GM12891 (cell line): ENCODE results near the gene DNASE1L3.

Experiments used
- PAX5 ChIP-seq: IDR thresholded peaks from 2 replicates; pipeline ENCODE4 v1.6.1; 2011; ENCODE audit warnings: low read length, moderate library complexity, mild to moderate bottlenecking; ENCODE audit not compliant: insufficient read depth, severe bottlenecking
- POLR2A ChIP-seq: IDR thresholded peaks from 2 replicates; pipeline ENCODE4 v1.6.1; 2011; ENCODE audit warnings: low read depth, low read length, control low read depth
- POLR2AphosphoS5 ChIP-seq: IDR thresholded peaks from 2 replicates; pipeline ENCODE4 v1.6.1; 2011; ENCODE audit warnings: low read depth, low read length, control low read depth
- TAF1 ChIP-seq: IDR thresholded peaks from 2 replicates; pipeline ENCODE4 v1.6.1; 2011; ENCODE audit warnings: low read depth, low read length, control low read depth

- TF ChIP-seq PAX5: no peak
- no peak for TF ChIP-seq POLR2A
- TF ChIP-seq POLR2AphosphoS5: no peak
- no peak for TF ChIP-seq TAF1
These were observed 26.3 kb downstream of the DNASE1L3 start for GRCh38 chr3:58184309-58184981.
